ENCODE results near the gene MAP7.

- TF ChIP-seq ELK1 (IDR thresholded peaks at IDR 0.05; ENCODE audit: low read depth, low read length) (no peak), CTCF (IDR thresholded peaks at IDR 0.05) (no peak), E2F6 (IDR thresholded peaks at IDR 0.05; ENCODE audit: borderline replicate concordance, low read depth) (no peak), USF2 (IDR thresholded peaks at IDR 0.05) (no peak)
These were observed 8.8 kb downstream of the MAP7 start for GRCh38 chr6:136541395-136541794.
